GM21737 (cell line): Measurements from ENCODE around the gene GET4.

Experiments used
- ATAC-seq: cut with Tn5 transposase; IDR thresholded peaks from one replicate; pipeline ENCODE4 v1.9.1; 2021; ENCODE audit warnings: mild to moderate bottlenecking, moderate library complexity; ENCODE audit not compliant: unreplicated experiment

GET4 gene, protein sequence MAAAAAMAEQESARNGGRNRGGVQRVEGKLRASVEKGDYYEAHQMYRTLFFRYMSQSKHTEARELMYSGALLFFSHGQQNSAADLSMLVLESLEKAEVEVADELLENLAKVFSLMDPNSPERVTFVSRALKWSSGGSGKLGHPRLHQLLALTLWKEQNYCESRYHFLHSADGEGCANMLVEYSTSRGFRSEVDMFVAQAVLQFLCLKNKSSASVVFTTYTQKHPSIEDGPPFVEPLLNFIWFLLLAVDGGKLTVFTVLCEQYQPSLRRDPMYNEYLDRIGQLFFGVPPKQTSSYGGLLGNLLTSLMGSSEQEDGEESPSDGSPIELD

DNA sequence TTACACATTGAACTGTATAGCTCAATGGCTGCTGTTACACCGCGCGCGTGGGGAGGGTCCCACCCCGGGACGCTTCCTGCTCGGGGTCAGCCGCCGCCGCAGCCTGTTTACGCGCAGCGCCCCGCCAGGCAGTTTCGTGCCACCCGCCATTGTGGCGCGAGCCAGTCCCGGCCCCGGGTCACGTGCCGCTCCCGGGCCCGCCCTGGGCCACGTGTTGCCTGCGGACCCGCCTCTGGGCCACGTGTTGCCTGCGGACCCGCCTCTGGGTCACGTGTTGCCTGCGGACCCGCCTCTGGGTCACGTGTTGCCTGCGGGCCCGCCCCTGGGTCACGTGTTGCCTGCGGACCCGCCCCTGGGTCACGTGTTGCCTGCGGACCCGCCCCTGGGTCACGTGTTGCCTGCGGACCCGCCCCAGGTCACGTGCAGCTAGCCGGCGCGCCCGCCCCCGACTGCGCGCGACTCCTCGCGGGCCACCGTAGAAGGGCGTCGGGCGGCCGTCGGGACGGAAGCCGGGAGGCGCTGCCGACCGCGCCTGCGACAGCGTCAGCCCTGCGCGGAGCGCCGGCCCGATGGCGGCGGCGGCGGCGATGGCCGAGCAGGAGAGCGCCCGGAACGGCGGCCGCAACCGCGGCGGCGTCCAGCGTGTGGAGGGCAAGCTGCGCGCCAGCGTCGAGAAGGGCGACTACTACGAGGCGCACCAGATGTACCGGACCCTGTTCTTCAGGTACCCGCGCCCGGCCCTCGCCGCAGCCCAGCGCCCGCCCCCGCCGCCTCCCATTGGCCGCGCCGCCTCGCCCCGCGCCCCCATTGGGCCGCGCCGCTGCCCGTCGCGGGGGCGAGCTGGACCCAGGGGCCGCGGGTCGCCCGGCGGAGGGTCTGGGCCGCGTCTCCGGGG lies at the start of gene GET4:
Gene GET4, plus strand, starts transcription at position 478 of the 895 bp plus-strand sequence. Its CDS starts 92 bp downstream, at position 570.
- ATAC-seq = peak; percentile 63

DNA sequence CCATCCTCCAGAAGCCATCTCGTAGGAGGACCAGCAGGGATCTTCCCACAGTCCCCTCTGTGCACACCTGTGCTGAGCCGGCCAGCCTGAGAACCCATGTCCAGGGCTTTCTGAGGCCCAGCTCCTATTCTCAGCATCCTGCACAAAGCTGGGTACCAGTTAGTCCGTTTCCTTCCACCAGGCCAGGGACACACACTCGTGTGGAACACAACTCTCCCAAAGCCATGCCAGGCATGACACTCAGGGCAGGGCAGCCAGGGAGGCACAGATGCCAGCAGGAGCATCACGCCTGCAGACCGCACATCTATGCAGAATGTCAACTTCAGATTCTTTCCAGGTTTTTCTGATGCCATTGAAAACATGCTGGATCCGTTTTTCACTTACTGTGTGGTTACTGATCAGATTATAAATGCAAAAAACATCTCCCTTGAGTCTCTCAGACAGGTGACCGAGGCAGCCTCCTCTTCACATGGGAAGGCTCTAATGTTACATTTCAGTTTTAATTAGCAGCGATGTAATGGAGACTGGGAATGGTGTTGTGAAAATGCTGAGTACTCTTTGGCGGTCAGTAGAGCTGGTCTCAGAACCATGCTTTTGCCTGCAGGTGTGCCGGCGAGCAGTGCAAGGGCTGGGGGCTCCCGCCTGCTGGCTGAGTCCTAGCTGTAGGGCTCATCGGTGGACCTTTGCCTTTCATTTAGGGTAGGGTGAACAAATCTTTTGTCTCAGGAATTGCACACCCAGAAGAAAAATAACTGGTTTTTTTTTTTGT lies 47.4 kb upstream of the GET4 start:
- no peak for ATAC-seq

DNA sequence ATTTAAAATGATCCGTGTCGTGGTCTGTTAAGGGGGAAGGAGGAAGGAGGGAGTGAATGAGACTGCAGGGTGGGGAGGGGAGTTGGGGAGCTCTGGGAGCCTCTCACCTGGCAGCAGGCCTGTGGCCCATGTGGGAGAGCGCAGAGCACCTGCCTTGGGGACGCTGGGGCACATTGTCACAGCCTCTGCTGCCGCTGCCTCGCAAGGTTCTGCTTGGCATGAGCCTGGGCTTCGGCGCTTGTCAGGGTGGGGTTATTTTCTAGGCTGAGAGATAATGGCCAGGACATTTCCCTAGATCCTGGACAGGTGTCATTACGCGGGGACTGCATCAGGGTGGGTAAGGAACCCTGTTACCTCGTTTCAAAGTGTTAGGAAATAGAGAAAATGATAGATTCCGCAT lies 46.3 kb upstream of the GET4 start:
- ATAC-seq = no peak

DNA sequence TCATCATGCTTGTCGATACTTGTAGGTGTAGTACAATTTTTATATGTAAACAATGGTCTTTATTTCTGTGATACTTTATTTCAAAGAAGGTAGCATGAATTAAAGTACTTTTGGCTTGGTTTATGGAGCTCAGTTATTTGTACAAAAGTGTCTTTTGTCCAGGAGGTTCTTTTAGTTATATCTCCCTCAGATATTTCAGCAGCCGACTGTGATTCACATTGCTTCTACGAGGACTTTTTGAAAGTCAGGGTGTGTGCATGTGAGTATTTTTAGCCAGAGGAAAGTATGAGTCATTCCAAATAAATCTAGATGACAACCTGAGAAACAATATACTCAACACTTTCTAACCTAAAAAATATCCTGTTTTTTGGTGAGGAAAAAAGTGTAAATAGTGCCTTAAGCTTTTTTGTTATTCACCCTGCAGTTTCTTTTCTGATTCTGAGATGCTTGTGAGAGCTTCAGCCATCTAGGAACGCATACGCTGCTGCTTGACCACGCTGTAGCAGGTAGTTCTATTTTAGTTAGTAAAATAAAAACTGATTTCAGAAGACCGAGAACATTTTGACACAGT lies 44.7 kb upstream of the GET4 start:
- peak; percentile 50 for ATAC-seq

DNA sequence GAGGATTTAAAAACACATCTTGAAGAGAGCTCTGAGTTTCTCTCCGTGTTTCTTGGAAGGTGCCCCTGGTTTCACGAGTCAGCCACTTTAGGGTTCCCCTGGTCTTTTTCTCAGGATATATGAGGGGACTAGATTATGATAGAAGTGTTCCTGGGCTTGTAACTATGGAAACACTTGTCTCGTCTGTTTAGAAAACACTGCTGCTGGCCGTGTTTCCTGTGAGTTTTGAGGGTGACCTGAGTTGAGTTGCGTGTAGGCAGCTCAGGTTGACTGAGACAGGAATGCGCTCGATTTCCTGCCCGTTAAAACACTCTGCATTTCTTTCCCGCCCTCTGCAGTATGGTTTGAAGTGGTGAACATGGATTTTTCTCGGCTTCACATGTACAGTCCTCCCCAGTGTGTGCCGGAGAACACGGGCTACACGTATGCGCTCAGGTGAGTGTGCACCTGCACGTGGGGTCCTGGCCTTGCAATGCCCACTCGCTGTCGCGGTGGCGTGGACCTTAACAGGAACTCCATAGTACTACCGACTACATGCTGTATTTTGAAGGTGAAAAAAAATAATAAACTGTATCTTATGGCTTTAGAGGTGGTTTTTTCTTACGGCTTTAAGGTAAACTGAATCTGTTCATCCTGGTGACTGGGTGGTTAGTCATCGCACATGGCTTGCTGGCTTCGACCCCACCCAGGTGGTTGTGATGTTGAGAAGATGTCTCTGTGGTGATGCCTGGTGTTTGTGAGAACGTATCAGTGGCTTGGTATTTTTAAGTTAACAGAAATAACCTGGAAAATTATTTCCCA lies 44.0 kb upstream of the GET4 start, which contains the start of gene SUN1:
Gene SUN1, plus strand, starts transcription at position 310 of the 801 bp plus-strand sequence. Its CDS starts 49 bp downstream, at position 359.
- ATAC-seq = peak; percentile 38

DNA sequence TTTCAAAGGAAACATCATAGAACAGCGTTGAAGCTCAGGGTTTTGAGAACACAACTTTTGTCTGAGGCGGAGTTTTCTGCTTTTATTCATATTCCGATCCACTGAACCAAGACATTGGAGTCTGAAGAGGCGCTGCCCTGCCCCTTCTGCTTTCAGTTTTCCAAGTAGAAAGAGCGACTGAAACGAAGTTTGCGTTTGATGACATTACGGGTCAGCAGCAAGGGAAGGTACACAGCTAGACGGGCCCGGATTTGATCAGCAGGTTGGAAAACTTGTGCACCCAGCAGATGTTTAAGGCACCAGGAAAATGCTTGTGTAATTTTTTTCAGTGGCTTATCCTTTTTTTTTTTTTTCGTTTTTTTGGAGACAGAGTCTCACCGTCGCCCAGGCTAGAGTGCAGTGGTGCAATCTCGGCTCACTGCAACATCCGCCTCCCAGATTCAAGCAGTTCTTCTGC lies 43.4 kb upstream of the GET4 start:
- ATAC-seq = no peak

DNA sequence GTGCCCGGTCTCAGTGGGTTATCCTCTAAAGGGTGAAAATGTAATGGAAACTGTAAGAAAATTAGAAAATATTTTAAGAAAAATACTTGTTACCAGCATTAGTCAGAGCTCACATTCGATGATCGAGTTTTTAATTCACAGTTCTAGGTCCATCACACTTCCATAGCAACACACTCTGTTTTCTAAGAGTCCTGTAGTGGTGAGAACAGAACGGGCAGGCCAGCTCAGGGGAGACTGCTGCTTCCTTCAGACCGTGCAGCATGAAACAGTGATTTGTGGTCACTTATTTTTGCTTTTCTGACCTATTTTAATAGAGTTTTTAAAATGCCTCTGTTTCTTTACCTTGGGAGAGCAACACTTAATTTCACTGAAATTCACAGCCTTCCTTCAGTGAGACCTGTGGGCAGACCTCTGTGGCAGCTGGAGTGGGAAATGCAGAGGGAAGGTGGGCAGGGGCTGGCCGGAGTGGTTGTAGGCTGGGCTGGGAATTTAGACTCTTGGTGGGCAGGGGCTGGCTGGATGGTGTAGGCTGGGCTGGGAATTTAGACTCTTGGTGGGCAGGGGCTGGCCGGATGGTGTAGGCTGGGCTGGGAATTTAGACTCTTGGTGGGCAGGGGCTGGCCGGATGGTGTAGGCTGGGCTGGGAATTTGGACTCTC lies 42.6 kb upstream of the GET4 start:
- no peak for ATAC-seq

DNA sequence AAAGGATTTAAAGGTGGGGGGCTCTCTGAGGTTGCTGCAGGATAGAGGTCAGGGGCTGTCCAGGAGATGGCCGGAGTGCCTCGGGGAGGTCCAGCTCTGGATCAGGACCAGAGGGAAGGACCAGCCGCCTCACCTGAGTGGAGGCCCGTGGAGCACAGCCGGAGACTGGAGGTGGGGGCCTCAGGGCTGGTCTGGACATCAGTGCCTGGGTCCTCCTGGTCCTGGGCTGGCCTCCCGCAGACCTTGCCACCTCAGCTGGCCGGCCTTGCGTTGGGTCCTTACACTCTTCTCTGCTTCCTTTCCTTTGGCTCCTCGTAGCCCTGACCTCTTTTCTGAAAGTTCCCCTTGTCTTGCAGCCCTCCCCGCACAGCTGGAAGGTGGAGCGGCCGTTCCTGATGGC lies 42.1 kb upstream of the GET4 start:
- no peak for ATAC-seq

DNA sequence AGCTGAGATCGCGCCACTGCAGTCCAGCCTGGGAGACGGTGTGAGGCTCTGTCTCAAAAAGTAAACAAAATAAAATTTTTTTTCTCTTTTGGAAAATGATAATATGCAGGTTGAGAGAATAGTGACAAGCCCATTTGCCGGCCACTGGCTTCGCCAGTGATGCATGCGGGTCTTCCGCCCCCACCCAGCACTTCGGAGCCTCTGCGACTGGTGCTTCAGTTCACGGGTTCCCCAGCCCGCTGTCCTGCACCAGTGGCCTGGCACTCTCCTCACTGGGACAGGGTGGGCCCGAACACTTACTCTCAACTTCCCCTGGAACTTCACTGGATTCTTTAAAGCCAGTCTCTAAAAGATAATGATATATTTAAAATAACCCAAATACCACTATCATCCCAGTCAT lies 41.3 kb upstream of the GET4 start:
- no peak for ATAC-seq

DNA sequence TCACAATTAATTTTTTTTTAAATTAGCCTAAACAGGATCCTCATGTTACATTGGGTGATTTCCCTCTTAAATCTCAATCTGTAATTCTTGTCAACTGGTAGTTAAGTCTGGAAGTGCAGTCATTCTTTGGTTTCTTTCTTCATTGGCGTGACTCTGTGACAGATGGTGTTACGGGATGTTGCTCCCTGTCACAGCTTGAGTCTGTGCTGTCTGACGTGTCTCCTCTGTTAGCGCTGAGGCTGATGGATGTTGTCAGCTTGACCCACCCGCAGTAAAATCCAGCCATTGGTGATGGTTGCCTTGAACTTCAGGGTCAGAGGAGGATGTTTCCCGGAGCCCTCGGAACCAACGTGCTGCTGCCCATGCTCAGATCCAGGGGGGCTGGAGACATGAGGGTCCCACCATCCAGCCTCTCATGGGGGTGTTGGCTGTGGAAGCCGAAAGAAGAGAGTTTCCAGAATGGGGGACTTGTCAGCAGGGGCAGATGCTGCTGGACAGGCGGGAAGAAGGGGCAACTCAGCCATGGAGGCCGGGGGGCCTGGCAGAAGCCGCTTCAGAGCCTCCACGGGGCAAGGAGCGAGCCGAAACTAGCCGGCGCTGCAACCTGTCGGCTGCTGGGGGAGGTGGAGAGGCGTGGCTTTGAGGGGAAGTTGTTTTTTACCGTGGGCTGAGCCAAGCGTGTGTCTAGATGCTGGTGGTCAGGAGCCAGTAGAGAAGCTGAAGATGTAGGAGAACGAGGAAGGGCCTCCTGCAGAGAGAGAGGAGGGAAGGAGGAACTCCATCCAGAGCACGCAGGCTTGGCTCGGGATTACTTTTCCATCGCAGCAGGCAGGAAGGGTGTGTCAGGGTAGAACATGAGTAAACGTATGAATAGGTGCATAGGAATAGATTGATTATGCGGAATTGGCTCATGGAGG lies 40.6 kb upstream of the GET4 start:
- ATAC-seq = no peak

DNA sequence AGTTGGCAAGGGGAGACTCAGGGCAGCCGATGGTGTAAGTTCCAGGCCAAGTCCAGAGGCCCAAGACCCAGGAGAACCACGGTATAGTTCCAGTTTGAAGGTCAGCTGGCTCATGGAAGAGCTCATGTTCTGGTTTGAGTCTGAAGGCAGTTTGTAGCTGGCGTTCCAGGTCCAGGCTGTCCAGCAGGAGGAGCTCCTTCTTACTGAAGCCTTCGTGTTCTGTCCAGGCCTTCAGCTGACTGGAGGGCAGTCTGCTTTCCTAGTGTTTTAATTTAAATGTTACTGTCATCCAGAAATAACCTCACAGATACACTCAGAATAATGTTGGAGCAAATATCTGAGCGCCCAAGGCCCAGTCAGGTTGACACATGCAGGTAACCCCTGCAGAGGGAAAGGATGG lies 39.9 kb upstream of the GET4 start:
- no peak for ATAC-seq

DNA sequence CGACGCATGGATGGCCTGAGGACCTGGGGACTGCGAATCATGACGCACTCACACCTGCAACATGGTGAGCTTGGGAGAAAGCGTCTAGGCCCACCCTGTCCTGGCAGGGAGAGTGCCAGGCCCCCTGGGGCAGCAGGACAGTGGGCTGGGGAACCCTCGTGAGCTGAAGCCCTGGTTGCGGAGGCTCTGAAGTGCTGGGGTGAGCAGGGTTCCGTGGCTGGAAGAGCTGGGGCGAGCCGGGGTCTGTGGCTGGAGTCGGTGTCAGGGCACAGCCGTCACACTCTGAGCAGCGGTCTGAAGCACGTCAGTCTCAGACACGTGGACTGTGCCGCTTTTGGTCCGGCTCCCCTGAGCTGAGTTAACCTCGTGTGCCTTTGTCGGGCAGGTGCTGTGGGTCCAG lies 39.4 kb upstream of the GET4 start:
- ATAC-seq = no peak

DNA sequence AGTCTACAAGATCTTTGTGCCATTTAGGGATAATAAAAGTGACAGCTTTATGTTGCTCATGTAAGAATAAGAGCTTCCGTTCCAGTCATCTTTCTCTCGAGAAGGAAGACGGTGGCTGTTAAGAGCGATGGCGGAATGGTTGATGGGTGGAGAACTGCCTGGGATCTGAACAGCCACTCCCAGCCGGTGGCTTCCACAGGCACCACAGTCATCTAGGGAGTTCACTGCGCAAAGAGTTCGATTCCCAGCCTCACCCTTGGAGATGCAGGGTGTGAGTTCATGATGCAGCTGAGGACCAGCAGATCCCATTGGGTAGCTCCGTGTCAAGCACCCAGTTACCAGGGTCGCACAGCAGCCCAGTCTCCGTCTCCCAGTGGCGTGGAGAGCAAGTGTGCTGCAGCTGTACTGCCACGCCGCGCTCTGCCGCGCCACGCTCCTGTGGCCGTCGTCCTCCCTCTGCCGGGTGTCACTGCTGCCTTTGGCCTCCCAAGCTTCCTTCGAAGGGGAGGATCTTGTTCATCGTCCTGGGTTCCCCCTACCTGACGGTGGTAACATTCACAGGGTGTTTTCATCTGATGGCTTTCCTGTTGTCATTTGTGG lies 36.3 kb upstream of the GET4 start:
- ATAC-seq = no peak

DNA sequence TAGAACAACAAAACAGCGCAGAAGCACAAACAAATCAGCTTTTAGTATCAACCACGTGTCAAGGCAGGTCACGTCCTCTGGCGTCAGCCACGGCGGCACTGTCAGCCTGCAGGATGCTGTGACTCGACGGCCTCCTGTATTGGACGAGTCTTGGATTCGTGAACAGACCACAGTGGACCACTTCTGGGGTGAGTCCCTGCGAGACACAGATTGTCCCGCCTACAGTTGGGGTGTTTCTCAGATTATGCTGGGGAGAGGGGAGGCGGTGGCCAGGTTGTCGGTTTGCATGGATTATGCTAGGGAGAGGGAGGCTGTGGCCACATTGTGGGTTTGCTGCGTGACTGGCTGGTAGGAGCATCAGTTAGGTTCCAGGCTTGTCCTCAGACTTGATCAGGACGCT lies 34.4 kb upstream of the GET4 start:
- no peak for ATAC-seq

DNA sequence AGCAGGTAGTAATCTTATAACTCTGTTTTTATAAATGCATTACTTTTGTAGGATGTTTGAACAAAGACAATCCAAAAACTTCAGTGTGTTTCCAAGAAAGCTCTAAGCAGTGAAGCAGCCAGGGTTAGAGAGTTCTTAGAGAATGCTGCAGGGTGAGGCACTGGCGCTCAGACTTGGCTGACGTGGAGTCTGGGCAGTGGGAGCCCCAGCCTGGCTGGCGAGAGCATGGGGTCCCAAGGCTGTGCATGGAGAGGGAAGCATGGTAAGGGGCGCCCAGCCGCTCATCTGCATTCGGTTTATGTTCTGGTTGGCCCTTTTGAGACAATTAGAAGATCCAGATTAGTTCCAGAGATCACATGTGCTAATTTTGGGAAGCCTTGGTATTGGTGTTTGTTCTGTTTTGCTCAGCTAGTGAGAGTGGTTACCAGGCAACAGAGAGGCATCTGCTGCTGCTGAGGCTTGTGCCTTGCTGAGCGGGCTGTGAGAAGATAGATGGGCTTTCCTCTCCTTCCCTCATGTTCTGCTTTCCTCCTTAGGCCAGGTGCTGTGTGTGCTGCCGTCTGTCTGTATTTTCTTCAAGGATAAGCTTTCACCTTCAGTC lies 33.8 kb upstream of the GET4 start:
- ATAC-seq = no peak

DNA sequence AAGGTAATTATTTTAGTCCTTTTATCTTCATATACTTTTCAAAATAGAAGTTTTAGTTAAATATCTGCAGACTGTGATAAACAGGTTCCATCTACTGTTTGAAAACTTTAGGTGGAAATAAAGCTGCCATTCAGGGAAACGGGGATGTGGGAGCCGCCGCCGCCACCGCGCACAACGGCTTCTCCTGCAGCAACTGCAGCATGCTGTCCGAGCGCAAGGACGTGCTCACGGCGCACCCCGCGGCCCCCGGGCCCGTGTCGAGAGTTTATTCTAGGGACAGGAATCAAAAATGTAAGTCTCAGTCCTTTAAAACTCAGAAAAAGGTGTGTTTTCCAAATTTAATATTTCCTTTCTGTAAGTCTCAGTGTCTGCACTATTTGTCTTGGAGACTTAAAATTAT lies 33.1 kb upstream of the GET4 start:
- no peak for ATAC-seq

DNA sequence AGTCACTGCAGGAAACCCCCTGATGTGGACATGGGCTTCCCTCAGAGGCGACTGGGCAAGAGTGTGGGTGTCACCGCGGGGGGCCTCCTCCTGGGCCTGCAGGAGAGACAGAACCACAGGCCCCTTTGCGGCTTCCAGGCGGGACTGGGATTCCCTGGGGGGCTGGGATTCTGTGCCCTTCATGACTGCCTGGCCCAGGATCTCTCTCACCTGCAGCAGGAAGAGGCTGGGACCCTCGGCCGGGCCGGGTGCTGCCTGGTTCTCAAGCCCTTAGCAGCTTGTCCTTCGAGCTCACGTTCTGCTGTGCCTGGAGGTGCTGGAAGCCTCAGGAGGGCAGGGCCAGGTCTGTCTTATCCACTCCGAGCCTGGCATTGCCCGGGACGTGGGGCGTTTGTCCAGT lies 32.3 kb upstream of the GET4 start:
- no peak for ATAC-seq

DNA sequence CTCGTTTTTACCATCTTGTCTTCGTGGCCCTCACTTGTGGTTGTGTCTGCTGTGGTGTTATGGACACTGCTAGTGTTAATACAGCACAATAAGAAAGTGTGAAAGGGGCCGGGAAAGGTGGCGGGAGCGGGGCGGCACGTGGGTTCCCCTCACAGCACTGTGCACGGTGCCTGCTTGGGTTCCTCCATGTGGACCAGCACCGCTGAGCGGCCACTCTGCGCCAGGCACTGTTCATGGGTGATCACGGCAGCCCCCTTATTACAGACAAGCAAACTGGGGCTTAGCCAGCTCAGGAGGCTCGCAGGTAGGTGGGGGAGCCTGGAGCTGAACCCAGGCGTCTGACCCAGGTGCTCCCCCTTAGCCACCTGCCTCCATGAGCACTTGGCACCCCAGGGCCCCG lies 31.8 kb upstream of the GET4 start:
- no peak for ATAC-seq
